Epithelial cell of proximal tubule (primary cell): ENCODE data around the gene GNAZ. TPM values are rescaled to one million over a fixed set of nuclear protein-coding genes. Genes with fewer than 3 reads are reported as not detected.

Experiments used
- DNase-seq: peaks from one replicate; pipeline ENCODE4 v3.0.0-alpha.2; 2011; ENCODE audit warnings: low read depth
- H3K4me3 ChIP-seq: 2 replicates; pipeline ENCODE4 v1.5.1; 2011; ENCODE audit warnings: low read depth, mild to moderate bottlenecking, low read length
- CTCF ChIP-seq: conservative IDR thresholded peaks from 2 replicates; pipeline ENCODE4 v1.5.1; 2012; ENCODE audit warnings: low read depth, mild to moderate bottlenecking, low read length
- total RNA-seq: library from RNA; depleted of rRNA; stranded (reverse); fragments of >200 nt; gene quantifications from 2 replicates; pipeline ENCODE4 v1.2.3, GENCODE V29; 2015

Gene GNAZ
- total RNA-seq, 1 donor from 2014 or later = 10.3 TPM

DNA sequence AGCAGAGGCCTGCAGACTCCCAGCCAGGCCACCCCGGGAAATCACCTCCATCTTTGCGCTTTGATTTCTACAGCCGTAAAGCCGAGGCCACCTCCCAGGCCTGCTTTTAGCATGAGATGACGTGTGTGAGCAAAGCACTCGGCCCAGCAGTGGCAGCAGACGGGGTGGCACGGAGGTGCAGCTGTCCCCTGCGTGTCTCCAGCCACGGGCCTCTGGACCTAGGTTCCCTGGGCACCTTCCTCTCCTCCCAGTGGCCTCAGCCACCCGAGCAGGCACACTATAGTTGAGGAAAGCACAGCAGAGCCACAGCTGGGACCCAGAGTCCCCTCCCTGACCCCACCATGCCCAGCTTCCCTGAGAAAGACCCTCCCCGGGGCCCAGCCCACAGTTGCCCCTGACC lies 15.9 kb downstream of the GNAZ start:
- no peak for TF ChIP-seq CTCF

DNA sequence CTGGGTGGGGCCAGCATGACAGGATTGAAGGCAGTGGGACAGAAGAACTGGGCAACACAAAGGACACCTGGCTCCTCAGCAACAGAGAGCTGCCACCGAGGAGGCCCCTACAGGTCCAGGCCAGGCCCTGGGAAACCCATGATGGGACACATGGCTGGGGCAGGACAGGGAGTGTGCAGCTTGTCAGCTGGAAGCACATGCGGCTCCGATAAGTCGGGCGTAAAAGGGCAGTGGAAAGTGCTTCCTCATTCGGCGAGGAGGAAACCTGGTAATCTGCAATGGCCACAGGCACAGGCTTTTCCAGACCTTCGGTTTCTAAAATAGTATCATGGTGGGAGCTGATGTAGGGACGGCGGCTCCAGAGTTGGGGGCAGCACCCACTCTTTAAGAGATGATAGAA lies 16.5 kb downstream of the GNAZ start:
- DNase-seq = no peak
- no peak for TF ChIP-seq CTCF
- no peak overlapping the region for H3K4me3 ChIP-seq

More for the DNA sequence above, 15.9 kb downstream of the GNAZ start:
- no peak for DNase-seq
- no peak overlapping the region for H3K4me3 ChIP-seq

- no peak overlapping the region for H3K4me3 ChIP-seq
- TF ChIP-seq CTCF = no peak
- no peak for DNase-seq
These were observed 17.9 kb downstream of the GNAZ start for GRCh38 chr22:23088199-23088604.

- H3K4me3 ChIP-seq = no peak overlapping the region
These were observed 18.7 kb downstream of the GNAZ start for GRCh38 chr22:23089010-23089409.

GRCh38 chr22:23089633-23090456 lies 19.5 kb downstream of the GNAZ start:
- no peak for DNase-seq
- no peak overlapping the region for H3K4me3 ChIP-seq
- no peak for TF ChIP-seq CTCF

More at GRCh38 chr22:23089010-23089409, 18.7 kb downstream of the GNAZ start:
- no peak for DNase-seq
- no peak for TF ChIP-seq CTCF

- no peak for DNase-seq
- no peak for TF ChIP-seq CTCF
- H3K4me3 ChIP-seq = no peak overlapping the region
These were observed 20.1 kb downstream of the GNAZ start for GRCh38 chr22:23090457-23090835.

DNA sequence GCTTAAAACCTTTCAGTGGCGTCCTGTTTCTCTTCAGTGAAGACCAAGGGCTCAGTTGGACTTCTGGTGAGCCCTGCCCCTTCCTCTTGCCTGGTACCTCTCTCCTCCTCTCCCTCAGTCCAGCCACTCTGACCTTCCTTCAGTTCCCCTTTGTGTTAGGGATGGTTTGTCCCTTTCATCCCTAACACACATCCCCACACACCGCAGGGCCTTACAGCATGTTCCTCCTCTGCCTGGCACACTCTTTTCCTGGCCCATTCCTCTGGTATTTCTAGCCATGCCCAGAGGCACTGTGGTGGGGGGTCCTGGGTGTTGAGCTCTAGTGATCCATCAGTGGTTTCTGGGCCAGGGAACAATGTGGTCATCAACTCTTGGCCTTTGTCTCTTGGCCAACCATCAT lies 21.4 kb downstream of the GNAZ start:
- DNase-seq = no peak
- TF ChIP-seq CTCF = no peak
- no peak overlapping the region for H3K4me3 ChIP-seq
